ENCODE results near the gene EPOP.

Gene EPOP

DNA sequence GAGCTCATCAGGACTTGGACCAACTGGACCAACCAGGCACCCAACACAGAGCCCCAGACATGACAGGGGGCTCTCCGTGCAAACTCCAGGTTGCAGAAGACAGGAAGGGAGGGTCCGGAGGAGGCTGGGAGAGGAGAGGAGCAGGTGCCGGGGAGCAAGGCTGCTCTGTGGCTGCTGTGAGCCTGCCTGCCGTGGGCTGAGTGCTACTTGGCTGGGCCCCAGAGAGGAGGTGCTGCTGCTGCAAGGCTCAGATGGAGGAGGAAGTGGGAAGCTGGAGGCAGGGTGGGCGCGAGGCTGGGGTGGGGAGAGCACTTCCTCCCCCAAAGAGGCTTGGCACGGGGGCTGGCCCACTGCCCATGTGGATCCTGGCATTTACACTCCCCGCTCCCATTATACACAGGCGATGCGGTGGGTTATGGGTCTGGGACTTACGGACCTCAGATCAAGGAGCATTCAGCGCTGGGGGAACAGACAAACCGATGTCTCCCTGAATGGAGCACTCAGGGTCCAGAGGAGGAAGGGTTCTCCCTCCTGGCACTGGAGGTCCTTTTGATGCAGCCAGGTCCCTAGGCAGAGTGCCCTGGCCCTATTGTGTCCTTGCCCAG lies 15.9 kb downstream of the EPOP start:
- no peaks in the 10 kb centered on the region for H3K4me1 ChIP-seq (ENCODE audit: control insufficient read depth in 1 of 2, insufficient read depth in 1 of 2, low read depth in 1 of 2, low read length in 1 of 2)
- peaks cover 85% of the 10 kb centered on the region for H3K27me3 ChIP-seq
- TF ChIP-seq, protein P1, sequence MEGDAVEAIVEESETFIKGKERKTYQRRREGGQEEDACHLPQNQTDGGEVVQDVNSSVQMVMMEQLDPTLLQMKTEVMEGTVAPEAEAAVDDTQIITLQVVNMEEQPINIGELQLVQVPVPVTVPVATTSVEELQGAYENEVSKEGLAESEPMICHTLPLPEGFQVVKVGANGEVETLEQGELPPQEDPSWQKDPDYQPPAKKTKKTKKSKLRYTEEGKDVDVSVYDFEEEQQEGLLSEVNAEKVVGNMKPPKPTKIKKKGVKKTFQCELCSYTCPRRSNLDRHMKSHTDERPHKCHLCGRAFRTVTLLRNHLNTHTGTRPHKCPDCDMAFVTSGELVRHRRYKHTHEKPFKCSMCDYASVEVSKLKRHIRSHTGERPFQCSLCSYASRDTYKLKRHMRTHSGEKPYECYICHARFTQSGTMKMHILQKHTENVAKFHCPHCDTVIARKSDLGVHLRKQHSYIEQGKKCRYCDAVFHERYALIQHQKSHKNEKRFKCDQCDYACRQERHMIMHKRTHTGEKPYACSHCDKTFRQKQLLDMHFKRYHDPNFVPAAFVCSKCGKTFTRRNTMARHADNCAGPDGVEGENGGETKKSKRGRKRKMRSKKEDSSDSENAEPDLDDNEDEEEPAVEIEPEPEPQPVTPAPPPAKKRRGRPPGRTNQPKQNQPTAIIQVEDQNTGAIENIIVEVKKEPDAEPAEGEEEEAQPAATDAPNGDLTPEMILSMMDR (IDR thresholded peaks at IDR 0.05), result no peak
- no peaks in the 10 kb centered on the region for H3K36me3 ChIP-seq
- H3K4me3 ChIP-seq (ENCODE audit: low read depth in 1 of 2, low read length in 1 of 2), result no peak overlapping the region
- H3K27ac ChIP-seq, result no peak overlapping the region
- H3K9me3 ChIP-seq, result no peaks in the 10 kb centered on the region

DNA sequence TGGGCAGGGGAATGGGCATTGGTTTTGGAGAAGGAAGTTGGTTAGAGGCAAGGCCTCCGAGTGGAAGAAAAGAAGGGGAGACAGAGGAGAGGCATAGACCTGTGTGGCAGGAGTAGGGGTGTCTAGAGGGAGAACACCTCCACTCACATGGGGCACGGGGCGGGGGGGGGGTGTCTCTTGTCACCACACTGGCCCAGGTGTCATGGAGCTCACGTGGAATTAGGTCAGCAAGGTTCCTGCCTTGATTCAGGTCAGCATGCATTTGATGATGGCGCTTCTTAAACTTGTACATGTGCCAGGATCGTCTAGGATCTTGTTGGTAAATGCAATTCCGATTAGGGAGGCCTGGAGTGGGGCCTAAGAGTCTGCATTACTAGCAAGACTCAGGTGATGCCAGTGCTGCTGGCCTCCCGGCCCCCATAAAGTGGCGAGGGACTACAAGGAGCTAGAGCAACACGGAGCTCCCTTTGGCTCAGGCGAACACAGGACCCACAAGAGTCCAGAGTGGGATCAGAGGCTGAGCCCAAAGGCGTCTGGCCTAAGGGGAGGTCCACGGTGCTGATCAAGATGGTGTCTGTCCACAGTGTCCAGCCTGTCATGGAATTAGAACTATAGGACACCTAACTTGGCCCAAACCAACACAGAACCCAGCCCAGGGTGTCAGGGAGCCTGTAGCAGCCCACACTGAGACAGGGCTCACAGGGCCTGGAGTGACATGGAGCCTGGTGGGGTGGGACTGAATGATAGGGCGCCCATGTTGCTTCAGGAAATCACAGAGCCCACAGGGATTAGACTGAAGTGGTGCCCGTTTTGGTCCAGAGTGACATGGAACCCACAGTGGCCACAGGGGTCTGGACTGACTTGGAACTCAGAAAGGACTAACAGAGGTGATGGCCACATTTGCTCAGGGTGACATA lies 16.7 kb downstream of the EPOP start:
- Histone ChIP-seq H3K27ac (no peak overlapping the region), H3K4me1 (ENCODE audit: control insufficient read depth in 1 of 2, insufficient read depth in 1 of 2, low read depth in 1 of 2, low read length in 1 of 2) (no peaks in the 10 kb centered on the region), H3K27me3 (peaks cover 85% of the 10 kb centered on the region), H3K9me3 (no peaks in the 10 kb centered on the region), H3K36me3 (no peaks in the 10 kb centered on the region), H3K4me3 (ENCODE audit: low read depth in 1 of 2, low read length in 1 of 2) (no peak overlapping the region)
- TF ChIP-seq, protein P1 (IDR thresholded peaks at IDR 0.05), result no peak

DNA sequence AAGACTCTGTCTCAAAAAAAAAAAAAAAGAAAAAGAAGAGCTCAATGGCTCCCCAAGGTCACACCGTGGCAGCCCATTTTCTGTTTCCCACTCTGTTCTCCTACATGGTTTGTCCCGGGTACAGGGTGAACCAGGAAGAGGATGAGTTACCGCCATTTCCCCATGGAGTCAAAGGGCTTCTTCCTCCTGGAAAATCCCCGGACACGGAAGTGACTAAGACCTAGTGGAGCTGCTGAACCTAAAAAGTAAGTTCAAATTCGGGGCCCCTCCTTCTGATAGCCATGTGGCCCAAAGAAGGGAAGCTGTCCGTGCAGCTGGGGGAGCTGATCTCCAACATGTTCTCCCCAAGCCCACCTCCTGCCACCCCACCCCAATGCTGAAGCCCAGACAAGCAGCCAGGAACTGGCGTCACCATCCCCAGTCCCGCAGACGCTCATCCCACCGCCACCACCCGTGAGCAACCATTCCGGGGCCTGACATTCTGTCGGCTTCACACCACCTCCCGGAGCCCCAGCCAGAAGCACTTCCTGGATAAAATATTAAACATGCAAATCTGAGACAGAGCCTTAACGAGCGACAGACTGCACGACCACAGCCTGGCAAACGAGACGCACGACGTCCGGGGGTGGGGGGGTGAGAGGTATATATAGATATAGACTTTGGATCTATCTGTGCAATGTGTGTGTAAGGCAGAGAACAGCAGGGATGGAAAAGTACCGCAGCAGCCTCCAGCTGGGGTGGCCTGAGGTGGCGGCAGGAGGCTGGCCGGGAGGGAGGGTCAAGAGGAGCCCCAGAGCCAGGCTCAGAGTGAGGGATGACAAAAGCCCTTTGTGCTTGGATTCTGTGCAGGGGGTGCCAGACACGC lies 17.6 kb downstream of the EPOP start:
- Histone ChIP-seq H3K4me3 (ENCODE audit: low read depth in 1 of 2, low read length in 1 of 2) (no peak overlapping the region), H3K27ac (no peak overlapping the region), H3K36me3 (no peaks in the 10 kb centered on the region), H3K4me1 (ENCODE audit: control insufficient read depth in 1 of 2, insufficient read depth in 1 of 2, low read depth in 1 of 2, low read length in 1 of 2) (no peaks in the 10 kb centered on the region), H3K27me3 (peaks cover 77% of the 10 kb centered on the region), H3K9me3 (no peaks in the 10 kb centered on the region)
- TF ChIP-seq, protein P1 (IDR thresholded peaks at IDR 0.05), result no peak

DNA sequence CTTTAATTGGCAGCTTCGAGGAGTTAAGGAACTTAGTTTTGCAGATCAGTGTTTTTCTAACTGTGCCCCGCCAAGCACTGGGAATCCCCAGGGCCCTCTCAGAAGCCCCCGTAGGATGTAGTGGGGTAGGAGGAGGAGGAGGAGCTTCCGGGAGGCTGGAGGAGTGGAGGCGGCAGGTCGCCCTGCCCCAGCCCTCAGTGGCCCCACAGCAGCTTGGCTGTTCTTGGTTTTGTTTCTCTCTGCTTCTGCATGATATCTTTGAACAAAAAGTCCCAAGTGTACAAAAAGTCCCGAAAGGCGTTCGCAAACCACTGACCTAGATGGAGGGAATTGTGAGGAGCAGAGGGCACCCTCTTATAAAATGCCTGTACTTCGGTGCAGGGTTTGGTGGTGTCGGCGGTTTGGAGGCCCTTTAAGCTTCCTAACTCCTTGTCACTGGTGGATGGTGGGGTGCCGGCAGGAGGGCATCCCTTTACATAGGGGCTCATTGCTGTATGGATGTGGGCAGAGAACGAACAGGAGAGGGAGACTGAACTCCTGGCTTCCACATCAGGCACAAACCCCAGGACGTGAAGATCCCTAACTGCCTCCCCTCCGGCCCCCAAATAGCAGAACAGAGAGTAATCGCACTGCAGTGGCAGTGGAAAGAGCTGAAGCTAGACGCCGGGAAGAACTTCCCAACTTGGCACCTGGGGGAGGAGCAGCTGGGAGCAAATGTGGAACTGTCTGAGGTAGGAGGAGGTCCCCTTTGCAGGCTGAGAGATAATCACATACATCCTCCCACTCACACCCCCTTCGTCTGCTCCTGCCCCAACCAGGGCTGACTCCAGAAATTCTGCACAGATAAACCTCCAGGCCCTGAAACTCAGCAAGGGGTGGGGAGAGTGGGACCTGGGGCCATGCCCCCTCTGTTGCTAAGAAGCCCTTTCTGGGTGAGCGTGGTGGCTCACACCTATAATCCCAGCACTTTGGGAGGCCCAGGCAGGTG lies 20.1 kb downstream of the EPOP start:
- H3K27ac ChIP-seq, result no peak overlapping the region
- no peaks in the 10 kb centered on the region for H3K9me3 ChIP-seq
- H3K4me1 ChIP-seq (ENCODE audit: control insufficient read depth in 1 of 2, insufficient read depth in 1 of 2, low read depth in 1 of 2, low read length in 1 of 2), result no peaks in the 10 kb centered on the region
- TF ChIP-seq, protein P1 (IDR thresholded peaks at IDR 0.05), result no peak
- no peaks in the 10 kb centered on the region for H3K36me3 ChIP-seq
- peaks cover 76% of the 10 kb centered on the region for H3K27me3 ChIP-seq
- H3K4me3 ChIP-seq (ENCODE audit: low read depth in 1 of 2, low read length in 1 of 2), result no peak overlapping the region
